ENCODE data around the gene TLR8.

The TLR8 gene

DNA sequence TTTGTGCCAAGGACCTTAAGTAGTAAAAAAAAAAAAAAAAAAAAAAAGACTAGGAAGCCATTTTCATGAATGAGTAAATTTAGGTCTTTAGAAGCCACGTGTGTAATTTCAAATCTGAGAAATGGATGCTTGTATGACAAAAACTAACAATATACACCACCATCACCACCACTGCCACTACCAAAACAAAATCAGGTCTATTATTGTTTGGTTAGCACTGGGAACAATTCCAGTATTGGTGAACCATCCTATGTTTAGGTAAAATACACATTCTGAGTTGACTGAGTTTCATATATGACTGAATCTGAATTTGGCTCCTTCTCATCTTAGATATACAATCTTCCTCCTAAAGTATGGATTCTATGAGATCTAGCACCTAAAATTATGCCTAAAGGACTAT, 59.7 kb downstream of the TLR8 start:
- no peak for DNase-seq (ENCODE audit: low spot score)

DNA sequence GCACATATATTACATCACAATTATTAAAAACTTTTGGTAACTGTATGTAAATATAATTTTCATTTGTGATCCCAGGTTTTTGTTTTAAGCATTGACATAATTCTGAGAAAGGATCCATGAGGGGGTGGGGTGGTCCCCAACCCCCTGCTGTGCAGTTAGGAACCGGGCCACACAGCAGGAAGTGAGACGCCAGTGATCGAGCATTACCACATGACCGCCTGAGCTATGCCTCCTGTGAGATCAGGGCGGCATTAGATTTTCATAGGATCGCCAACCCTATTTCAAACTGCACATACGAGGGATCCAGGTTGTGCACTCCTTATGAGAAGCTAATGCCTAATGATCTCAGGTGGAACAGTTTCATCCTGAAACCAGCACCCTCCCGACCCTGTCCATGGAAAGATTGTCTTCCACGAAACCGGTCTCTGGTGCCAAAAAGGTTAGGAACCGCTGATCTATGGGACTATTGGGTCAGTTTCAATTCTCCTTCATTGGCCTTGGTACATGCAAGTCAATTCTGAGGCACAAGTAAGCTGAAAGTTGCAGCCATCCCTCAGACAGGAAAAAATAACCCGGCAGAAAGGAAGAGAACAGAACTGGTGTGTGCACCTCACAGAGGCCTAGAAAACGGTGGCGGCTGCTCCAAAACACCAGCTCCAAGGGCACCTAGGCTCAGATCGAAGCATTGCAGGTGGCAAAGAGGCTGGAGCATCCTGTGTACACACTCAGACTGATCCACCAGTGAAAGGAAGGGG, 61.5 kb downstream of the TLR8 start:
- no peak for DNase-seq (ENCODE audit: low spot score)

DNA sequence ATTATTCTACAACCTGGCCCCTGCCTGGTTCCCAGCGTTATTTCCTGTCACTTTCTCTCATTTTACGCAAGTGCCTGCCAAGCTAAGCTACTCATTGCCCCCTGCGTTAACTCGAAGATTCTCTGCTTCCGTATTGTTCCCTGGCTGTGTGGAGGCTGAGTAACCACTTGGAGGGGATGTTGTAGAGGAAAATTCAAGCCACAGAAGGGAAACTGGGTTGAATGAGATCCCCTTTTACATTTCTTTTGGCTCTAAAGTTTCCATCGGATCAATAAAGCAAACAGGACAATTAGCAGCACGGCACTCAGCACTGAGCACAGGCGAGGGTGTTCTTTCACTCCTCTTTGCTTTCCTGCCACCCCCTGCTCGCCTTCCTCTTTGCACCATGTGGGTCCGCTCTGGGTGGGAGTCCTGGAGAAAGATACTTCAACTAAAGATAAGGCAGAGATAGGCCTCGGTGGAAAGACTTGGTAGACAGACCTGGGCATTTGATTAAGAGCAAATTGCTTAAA, 64.3 kb downstream of the TLR8 start:
- no peak for DNase-seq (ENCODE audit: low spot score)

DNA sequence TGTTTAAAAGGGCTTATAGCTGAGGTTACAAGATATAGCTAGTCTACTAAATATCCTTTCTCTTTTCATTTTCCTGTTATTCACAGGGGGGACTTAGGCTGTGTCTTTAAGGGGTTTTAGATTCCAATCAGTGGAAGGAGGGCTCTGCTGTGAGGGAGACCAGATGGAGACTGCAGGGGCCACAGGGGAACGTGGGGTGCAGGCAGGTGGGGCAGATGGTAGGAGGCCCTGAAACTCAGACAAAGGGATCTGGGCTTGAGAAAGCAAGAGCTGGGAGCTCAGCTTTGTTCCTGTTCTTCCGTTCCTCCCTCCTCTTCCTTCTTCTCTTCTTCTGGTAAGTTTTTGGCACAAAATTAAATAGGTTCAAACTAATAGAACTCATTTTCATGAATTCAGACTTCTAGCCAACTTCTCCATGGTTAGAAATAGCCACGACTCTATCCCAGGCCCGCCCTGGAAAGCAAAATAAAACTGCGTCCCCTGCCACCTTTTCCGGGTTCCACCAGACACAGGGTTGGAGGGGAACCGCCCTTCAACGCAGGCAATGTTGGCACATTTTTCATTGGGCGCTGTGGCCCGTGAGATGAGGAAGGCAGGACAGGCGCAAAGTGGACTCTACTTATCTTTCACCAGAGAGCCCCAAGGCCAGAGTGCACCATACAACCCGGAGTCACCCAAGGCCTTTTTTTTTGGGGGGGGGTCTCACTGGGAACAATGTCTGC, 65.0 kb downstream of the TLR8 start:
- DNase-seq (ENCODE audit: low spot score), result no peak

DNA sequence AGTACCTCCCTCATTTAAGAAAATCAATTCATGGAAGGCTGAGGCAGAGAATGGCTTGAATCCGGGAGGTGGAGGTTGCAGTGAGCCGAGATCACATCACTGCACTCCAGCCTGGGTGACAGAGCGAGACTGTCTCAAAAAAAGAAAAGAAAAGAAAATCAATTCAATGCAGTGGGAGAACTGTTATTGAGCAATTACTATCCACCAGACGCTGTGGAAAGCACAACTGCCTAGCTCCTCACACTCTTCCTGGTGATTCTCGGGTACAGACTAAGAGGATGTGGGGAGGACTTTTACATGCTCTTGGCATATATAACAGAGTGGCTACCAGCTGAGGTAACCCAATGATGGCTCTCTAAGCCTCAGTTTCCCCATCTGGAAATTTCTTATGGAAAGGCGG, 65.8 kb downstream of the TLR8 start:
- no peak for DNase-seq (ENCODE audit: low spot score)
